ENCODE results near the gene UBL7. TPM values are rescaled to one million over a fixed set of nuclear protein-coding genes. Genes with fewer than 3 reads are reported as not detected.

The UBL7 gene
- total and polyA plus RNA-seq, 2 donors (not counting 1 experiment from before 2014, with no cell fraction given): 44.4 to 73.9 TPM

DNA sequence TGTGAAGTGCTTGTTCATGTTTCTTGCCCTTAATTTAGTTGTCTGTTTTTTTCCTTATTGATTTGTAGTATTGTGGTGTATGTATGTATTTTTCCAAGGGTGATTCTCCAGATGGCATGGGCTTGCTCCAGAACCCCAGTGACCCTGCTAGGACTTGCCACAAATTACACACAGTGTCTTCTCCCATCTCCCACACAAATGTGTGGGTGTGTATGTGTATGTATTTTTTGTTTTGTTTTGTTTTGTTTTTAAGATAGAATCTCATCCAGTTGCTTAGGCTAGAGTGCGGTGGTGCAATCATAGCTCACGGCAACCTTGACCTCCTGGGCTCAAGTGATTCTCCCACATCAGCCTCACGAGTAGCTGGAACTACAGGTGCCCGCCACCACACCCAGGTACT, 43.9 kb upstream of the UBL7 start:
- CTCF ChIA-PET: no interaction called here
- H3K4me3 Mint-ChIP-seq: no peak overlapping the region

GRCh38 chr15:74504418-74504817, 43.5 kb upstream of the UBL7 start:
- Histone ChIP-seq H3K36me3 (replicated peaks in 1 of 2; ENCODE audit: control extremely low read depth in 1 of 2, control insufficient read depth in 1 of 2, extremely low read depth in 1 of 2, insufficient read depth in 2 of 2, low read length in 1 of 2) (peaks cover 0 to 8% of the 10 kb centered on the region in 2 experiments), H3K4me2 (replicated peaks; ENCODE audit: low read depth, low read length, poor library complexity, severe bottlenecking) (no peak overlapping the region), H3K9ac (ENCODE audit: low read length) (no peak overlapping the region), H4K20me1 (ENCODE audit: control insufficient read depth, insufficient read depth, low read length, poor library complexity, severe bottlenecking) (no peaks in the 10 kb centered on the region), H3K4me3 (ENCODE audit: control extremely low read depth in 1 of 5, extremely low read depth in 1 of 5, insufficient read depth in 1 of 5, low read depth in 2 of 5, low read length in 4 of 5) (no peak overlapping the region), H3K4me1 (ENCODE audit: control insufficient read depth in 2 of 2, insufficient read depth in 2 of 2, low read length in 2 of 2) (no peaks in the 10 kb centered on the region), H3K27me3 (replicated peaks in 1 of 4; ENCODE audit: control extremely low read depth in 1 of 4, control insufficient read depth in 3 of 4, insufficient read depth in 4 of 4, low read length in 3 of 4) (no peaks in the 10 kb centered on the region), H2AFZ (ENCODE audit: insufficient read depth, low read depth, low read length, poor library complexity, severe bottlenecking) (no peak overlapping the region), H3K9me3 (ENCODE audit: control extremely low read depth in 1 of 3, control insufficient read depth in 2 of 3, insufficient read depth in 1 of 3, low read length in 2 of 3) (no peaks in the 10 kb centered on the region), H3K27ac (ENCODE audit: low read length in 2 of 2) (no peak overlapping the region), H3K79me2 (ENCODE audit: control insufficient read depth, insufficient read depth, low read length) (no peaks in the 10 kb centered on the region)
- no peaks in the 10 kb centered on the region for H3K27me3 Mint-ChIP-seq
- TF ChIP-seq, protein P1, sequence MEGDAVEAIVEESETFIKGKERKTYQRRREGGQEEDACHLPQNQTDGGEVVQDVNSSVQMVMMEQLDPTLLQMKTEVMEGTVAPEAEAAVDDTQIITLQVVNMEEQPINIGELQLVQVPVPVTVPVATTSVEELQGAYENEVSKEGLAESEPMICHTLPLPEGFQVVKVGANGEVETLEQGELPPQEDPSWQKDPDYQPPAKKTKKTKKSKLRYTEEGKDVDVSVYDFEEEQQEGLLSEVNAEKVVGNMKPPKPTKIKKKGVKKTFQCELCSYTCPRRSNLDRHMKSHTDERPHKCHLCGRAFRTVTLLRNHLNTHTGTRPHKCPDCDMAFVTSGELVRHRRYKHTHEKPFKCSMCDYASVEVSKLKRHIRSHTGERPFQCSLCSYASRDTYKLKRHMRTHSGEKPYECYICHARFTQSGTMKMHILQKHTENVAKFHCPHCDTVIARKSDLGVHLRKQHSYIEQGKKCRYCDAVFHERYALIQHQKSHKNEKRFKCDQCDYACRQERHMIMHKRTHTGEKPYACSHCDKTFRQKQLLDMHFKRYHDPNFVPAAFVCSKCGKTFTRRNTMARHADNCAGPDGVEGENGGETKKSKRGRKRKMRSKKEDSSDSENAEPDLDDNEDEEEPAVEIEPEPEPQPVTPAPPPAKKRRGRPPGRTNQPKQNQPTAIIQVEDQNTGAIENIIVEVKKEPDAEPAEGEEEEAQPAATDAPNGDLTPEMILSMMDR (IDR thresholded peaks at IDR 0.05): no peak
- intact Hi-C loops (cut with micrococcal nuclease): no loop called here
- WGBS (ENCODE audit: insufficient coverage): no CpG with 5 or more reads among the region's 3 CpGs
- no peaks in the 10 kb centered on the region for H3K4me1 Mint-ChIP-seq
- no peak overlapping the region for H3K4me3 Mint-ChIP-seq
- no peaks in the 10 kb centered on the region for H3K9me3 Mint-ChIP-seq (ENCODE audit: insufficient read depth)
- ChIA-PET CTCF (no interaction called here), POLR2A (no interaction called here)
- ATAC-seq (ENCODE audit: low read depth) (no peak), DNase-seq (no peak)
- H3K27ac Mint-ChIP-seq: no peak overlapping the region

More for the DNA sequence above, 43.9 kb upstream of the UBL7 start:
- Histone ChIP-seq H3K36me3 (replicated peaks in 1 of 2; ENCODE audit: control extremely low read depth in 1 of 2, control insufficient read depth in 1 of 2, extremely low read depth in 1 of 2, insufficient read depth in 2 of 2, low read length in 1 of 2) (peaks cover 0 to 8% of the 10 kb centered on the region in 2 experiments), H3K9me3 (ENCODE audit: control extremely low read depth in 1 of 3, control insufficient read depth in 2 of 3, insufficient read depth in 1 of 3, low read length in 2 of 3) (no peaks in the 10 kb centered on the region), H3K4me1 (ENCODE audit: control insufficient read depth in 2 of 2, insufficient read depth in 2 of 2, low read length in 2 of 2) (no peaks in the 10 kb centered on the region), H4K20me1 (ENCODE audit: control insufficient read depth, insufficient read depth, low read length, poor library complexity, severe bottlenecking) (no peaks in the 10 kb centered on the region), H2AFZ (ENCODE audit: insufficient read depth, low read depth, low read length, poor library complexity, severe bottlenecking) (no peak overlapping the region), H3K4me3 (ENCODE audit: control extremely low read depth in 1 of 5, extremely low read depth in 1 of 5, insufficient read depth in 1 of 5, low read depth in 2 of 5, low read length in 4 of 5) (no peak overlapping the region), H3K4me2 (replicated peaks; ENCODE audit: low read depth, low read length, poor library complexity, severe bottlenecking) (no peak overlapping the region), H3K9ac (ENCODE audit: low read length) (no peak overlapping the region), H3K79me2 (ENCODE audit: control insufficient read depth, insufficient read depth, low read length) (no peaks in the 10 kb centered on the region), H3K27me3 (replicated peaks in 1 of 4; ENCODE audit: control extremely low read depth in 1 of 4, control insufficient read depth in 3 of 4, insufficient read depth in 4 of 4, low read length in 3 of 4) (no peaks in the 10 kb centered on the region), H3K27ac (ENCODE audit: low read length in 2 of 2) (no peak overlapping the region)
- 100% methylated on average over 2 of the region's 4 CpGs for WGBS (ENCODE audit: insufficient coverage)
- TF ChIP-seq EZH2 (IDR thresholded peaks at IDR 0.05; ENCODE audit: borderline replicate concordance, insufficient read depth, low read depth, low read length, poor library complexity, severe bottlenecking): no peak
- TF ChIP-seq, protein P1 (IDR thresholded peaks at IDR 0.05): no peak
- DNase-seq (no peak), ATAC-seq (ENCODE audit: low read depth) (no peak)
- no peaks in the 10 kb centered on the region for H3K9me3 Mint-ChIP-seq (ENCODE audit: insufficient read depth)
- H3K27me3 Mint-ChIP-seq: no peaks in the 10 kb centered on the region
- no peaks in the 10 kb centered on the region for H3K4me1 Mint-ChIP-seq
- intact Hi-C loops (cut with micrococcal nuclease): no loop called here
- H3K27ac Mint-ChIP-seq: no peak overlapping the region
- POLR2A ChIA-PET: no interaction called here

All from B cell (primary cell).